ENCODE results near the gene DIAPH1.

DIAPH1 gene

GRCh38 chr5:141519605-141520565, 98.9 kb downstream of the DIAPH1 start:
- DNase-seq (ENCODE audit: low read depth), result no peak

- no peak for DNase-seq (ENCODE audit: low read depth)
Observed at GRCh38 chr5:141518618-141519015, 100.2 kb downstream of the DIAPH1 start.

GRCh38 chr5:141517880-141518617, 100.8 kb downstream of the DIAPH1 start:
- no peak for DNase-seq (ENCODE audit: low read depth)

- DNase-seq (ENCODE audit: low read depth), result no peak
Observed at GRCh38 chr5:141517312-141517711, 101.5 kb downstream of the DIAPH1 start.

- DNase-seq (ENCODE audit: low read depth), result no peak
Observed at GRCh38 chr5:141516672-141517025, 102.2 kb downstream of the DIAPH1 start.

GRCh38 chr5:141515946-141516671, 102.7 kb downstream of the DIAPH1 start:
- DNase-seq (ENCODE audit: low read depth), result no peak

- DNase-seq (ENCODE audit: low read depth), result no peak
Observed at GRCh38 chr5:141515141-141515540, 103.7 kb downstream of the DIAPH1 start.

GRCh38 chr5:141514330-141515133, 104.3 kb downstream of the DIAPH1 start:
- no peak for DNase-seq (ENCODE audit: low read depth)

GRCh38 chr5:141513627-141514329, 105.0 kb downstream of the DIAPH1 start:
- peak; percentile 60 for DNase-seq (ENCODE audit: low read depth)

- DNase-seq (ENCODE audit: low read depth), result no peak
Observed at GRCh38 chr5:141512911-141513626, 105.7 kb downstream of the DIAPH1 start.

GRCh38 chr5:141512390-141512910, 106.3 kb downstream of the DIAPH1 start:
- DNase-seq (ENCODE audit: low read depth), result peak; percentile 69

GRCh38 chr5:141511771-141512325, 107.0 kb downstream of the DIAPH1 start:
- no peak for DNase-seq (ENCODE audit: low read depth)

- no peak for DNase-seq (ENCODE audit: low read depth)
Observed at GRCh38 chr5:141510850-141511601, 107.8 kb downstream of the DIAPH1 start.

- DNase-seq (ENCODE audit: low read depth), result no peak
Observed at GRCh38 chr5:141510160-141510559, 108.6 kb downstream of the DIAPH1 start.

- no peak for DNase-seq (ENCODE audit: low read depth)
Observed at GRCh38 chr5:141508798-141509611, 109.8 kb downstream of the DIAPH1 start.

GRCh38 chr5:141508440-141508797, 110.4 kb downstream of the DIAPH1 start:
- DNase-seq (ENCODE audit: low read depth), result no peak

- DNase-seq (ENCODE audit: low read depth), result no peak
Observed at GRCh38 chr5:141507387-141508091, 111.3 kb downstream of the DIAPH1 start.
